ENCODE results near the gene UBXN10. TPM values are rescaled to one million over a fixed set of nuclear protein-coding genes. Genes with fewer than 3 reads are reported as not detected.

Gene UBXN10
- total and polyA plus RNA-seq, 2 of the 4 experiments (the other 2 are of a cell fraction) = not detected

DNA sequence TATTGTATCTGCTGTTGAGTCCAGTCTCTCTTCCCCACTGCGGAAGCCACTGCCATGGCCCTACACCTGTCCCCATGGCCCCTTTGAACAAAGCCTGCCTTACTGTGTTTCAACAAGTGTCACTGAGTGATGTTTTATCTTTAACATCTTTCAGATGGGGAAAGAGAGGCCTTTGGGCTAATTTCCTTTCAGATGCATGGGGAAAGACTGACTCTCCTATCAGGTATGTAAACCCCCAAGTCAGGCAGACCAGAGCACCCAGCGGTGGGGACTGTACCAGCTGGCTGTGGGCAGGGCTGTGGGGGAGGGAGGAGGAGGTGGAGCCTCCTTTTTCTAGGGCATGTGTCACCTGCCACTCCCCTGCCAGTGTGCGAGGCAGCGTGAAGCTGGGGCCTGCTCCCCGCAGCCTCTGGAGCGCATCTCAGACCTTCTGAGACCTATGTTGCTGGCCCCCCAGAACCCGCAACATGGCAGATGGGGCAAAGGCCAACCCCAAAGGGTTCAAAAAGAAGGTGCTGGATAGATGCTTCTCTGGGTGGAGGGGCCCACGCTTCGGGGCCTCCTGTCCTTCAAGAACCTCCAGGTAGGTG lies 46.8 kb upstream of the UBXN10 start, which contains the start of gene PLA2G2F:
TSS of gene PLA2G2F (plus strand) at position 363 of the 590 bp plus-strand sequence. CDS start at position 468, 105 bp downstream.
- Histone ChIP-seq H2AK5ac (ENCODE audit: low read depth, low read length) (no peak within 1 kb of the TSS), H3K14ac (replicated peaks; ENCODE audit: low read depth, low read length) (no peak within 1 kb of the TSS), H3K36me3 (ENCODE audit: control insufficient read depth, insufficient read depth, low read length) (no peaks in the 10 kb centered on the region), H3K27ac (ENCODE audit: insufficient read depth, low read length) (no peak within 1 kb of the TSS), H4K20me1 (ENCODE audit: insufficient read depth, low read length) (no peaks in the 10 kb centered on the region; the same call in 1 of the 2 replicates), H2AFZ (replicated peaks; ENCODE audit: low read length, poor library complexity) (no peak within 1 kb of the TSS), H4K5ac (ENCODE audit: low read depth, low read length) (no peak within 1 kb of the TSS), H3K23ac (ENCODE audit: low read depth, low read length) (no peak within 1 kb of the TSS), H3K9me3 (ENCODE audit: control insufficient read depth, insufficient read depth, low read length) (no peaks in the 10 kb centered on the region), H3K9ac (ENCODE audit: low read depth, low read length) (no peak within 1 kb of the TSS), H4K8ac (ENCODE audit: low read depth in 2 of 2, low read length in 2 of 2) (no peak within 1 kb of the TSS), H2AK9ac (replicated peaks; ENCODE audit: low read depth, low read length, poor library complexity) (peak within 1 kb of the TSS; percentile 42), H3K4ac (ENCODE audit: low read depth, low read length) (no peak within 1 kb of the TSS), H2BK5ac (ENCODE audit: low read depth, low read length, poor library complexity, severe bottlenecking) (no peak within 1 kb of the TSS), H2BK120ac (ENCODE audit: low read depth, low read length) (no peak within 1 kb of the TSS), H3K4me1 (ENCODE audit: control insufficient read depth, insufficient read depth, low read length) (no peaks in the 10 kb centered on the region), H3K4me2 (ENCODE audit: low read depth, low read length) (no peak within 1 kb of the TSS), H3K4me3 (ENCODE audit: insufficient read depth, low read depth, low read length) (no peak within 1 kb of the TSS), H3K18ac (ENCODE audit: low read depth, low read length) (no peak within 1 kb of the TSS), H3K27me3 (ENCODE audit: control insufficient read depth, insufficient read depth, low read length) (peaks cover 18% of the 10 kb centered on the region), H3K9me1 (ENCODE audit: insufficient read depth, low read length) (0 out of 2 replicates have a peak, but pooled peaks cover 3% of the 10 kb centered on the region), H3K56ac (ENCODE audit: extremely low read depth, insufficient read depth, low read length) (no peak within 1 kb of the TSS), H4K91ac (ENCODE audit: insufficient read depth, low read depth, low read length) (no peak within 1 kb of the TSS), H2BK20ac (ENCODE audit: low read depth, low read length) (no peak within 1 kb of the TSS), H2BK15ac (ENCODE audit: low read depth, low read length) (no peak within 1 kb of the TSS), H3K79me1 (ENCODE audit: low read depth in 1 of 2, low read length in 2 of 2) (no peaks in the 10 kb centered on the region)
- CTCF ChIA-PET = no interaction called here
- in situ Hi-C loops (cut with MboI; ENCODE audit: low sequenced_read_pairs) (no loop called here), intact Hi-C loops (cut with micrococcal nuclease) (no loop called here), dilution Hi-C loops (cut with HindIII; ENCODE audit: low sequenced_read_pairs, unreplicated experiment) (no loop called here)
- TF ChIP-seq SMC3 (IDR thresholded peaks at IDR 0.05; ENCODE audit: low read depth, low read length) (no peak), BHLHE40 (IDR thresholded peaks at IDR 0.05; ENCODE audit: low read depth, low read length) (no peak), MAFK (IDR thresholded peaks at IDR 0.05; ENCODE audit: low read depth, low read length) (no peak), RAD21 (IDR thresholded peaks at IDR 0.05; ENCODE audit: low read length) (no peak), FOS (IDR thresholded peaks at IDR 0.05; ENCODE audit: low read depth, low read length) (no peak), MXI1 (IDR thresholded peaks at IDR 0.05; ENCODE audit: borderline replicate concordance, low read depth, low read length) (no peak), RFX5 (IDR thresholded peaks at IDR 0.05; ENCODE audit: low read depth, low read length) (no peak), NFE2L2 (IDR thresholded peaks at IDR 0.05; ENCODE audit: low read depth, low read length) (no peak), POLR2A (IDR thresholded peaks at IDR 0.05; ENCODE audit: low read depth, low read length) (no peak)
- TF ChIP-seq, protein P1, sequence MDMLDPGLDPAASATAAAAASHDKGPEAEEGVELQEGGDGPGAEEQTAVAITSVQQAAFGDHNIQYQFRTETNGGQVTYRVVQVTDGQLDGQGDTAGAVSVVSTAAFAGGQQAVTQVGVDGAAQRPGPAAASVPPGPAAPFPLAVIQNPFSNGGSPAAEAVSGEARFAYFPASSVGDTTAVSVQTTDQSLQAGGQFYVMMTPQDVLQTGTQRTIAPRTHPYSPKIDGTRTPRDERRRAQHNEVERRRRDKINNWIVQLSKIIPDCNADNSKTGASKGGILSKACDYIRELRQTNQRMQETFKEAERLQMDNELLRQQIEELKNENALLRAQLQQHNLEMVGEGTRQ (IDR thresholded peaks at IDR 0.05; ENCODE audit: low read depth, low read length) = no peak
- TF ChIP-seq, protein P2, sequence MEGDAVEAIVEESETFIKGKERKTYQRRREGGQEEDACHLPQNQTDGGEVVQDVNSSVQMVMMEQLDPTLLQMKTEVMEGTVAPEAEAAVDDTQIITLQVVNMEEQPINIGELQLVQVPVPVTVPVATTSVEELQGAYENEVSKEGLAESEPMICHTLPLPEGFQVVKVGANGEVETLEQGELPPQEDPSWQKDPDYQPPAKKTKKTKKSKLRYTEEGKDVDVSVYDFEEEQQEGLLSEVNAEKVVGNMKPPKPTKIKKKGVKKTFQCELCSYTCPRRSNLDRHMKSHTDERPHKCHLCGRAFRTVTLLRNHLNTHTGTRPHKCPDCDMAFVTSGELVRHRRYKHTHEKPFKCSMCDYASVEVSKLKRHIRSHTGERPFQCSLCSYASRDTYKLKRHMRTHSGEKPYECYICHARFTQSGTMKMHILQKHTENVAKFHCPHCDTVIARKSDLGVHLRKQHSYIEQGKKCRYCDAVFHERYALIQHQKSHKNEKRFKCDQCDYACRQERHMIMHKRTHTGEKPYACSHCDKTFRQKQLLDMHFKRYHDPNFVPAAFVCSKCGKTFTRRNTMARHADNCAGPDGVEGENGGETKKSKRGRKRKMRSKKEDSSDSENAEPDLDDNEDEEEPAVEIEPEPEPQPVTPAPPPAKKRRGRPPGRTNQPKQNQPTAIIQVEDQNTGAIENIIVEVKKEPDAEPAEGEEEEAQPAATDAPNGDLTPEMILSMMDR (conservative IDR thresholded peaks at IDR 0.05; ENCODE audit: low read depth, low read length) = no peak
- WGBS, 2 experiments (ENCODE audit: extremely low coverage in 2 of 2, insufficient read length in 1 of 2) = 80% methylated on average over 1 of the region's 9 CpGs; no CpG with 5 or more reads in 1 of the 2 experiments
- POLR2A ChIA-PET (ENCODE audit: unreplicated experiment) = no interaction called here
- ATAC-seq (ENCODE audit: low read depth) (no peak), DNase-seq (no peak)
- no TSS peak for BruUV-seq (replicated peaks)

All from IMR-90 (cell line).